Mucosa of stomach (tissue), 1 donor: ENCODE data around the gene MKI67.
"Not testable (repeated sequence)": the region's sequence is repeated elsewhere in the genome, so short reads cannot be mapped to it uniquely, and the experiment has no call there.

Experiments used
- H3K27me3 ChIP-seq: one replicate; pipeline ENCODE4 v1.7.0; 2013; ENCODE audit warnings: mild to moderate bottlenecking, low read length; ENCODE audit not compliant: control insufficient read depth, insufficient read depth
- H3K36me3 ChIP-seq: one replicate; pipeline ENCODE4 v1.7.0; 2013; ENCODE audit warnings: low read length; ENCODE audit not compliant: control insufficient read depth, insufficient read depth
- H3K4me1 ChIP-seq: one replicate; pipeline ENCODE4 v1.7.0; 2013; ENCODE audit warnings: mild to moderate bottlenecking, low read length; ENCODE audit not compliant: control insufficient read depth, insufficient read depth
- H3K4me3 ChIP-seq: one replicate; pipeline ENCODE4 v1.7.0; 2013; ENCODE audit warnings: low read length
- H3K9ac ChIP-seq: one replicate; pipeline ENCODE4 v1.7.0; 2013; ENCODE audit warnings: mild to moderate bottlenecking, low read length, moderate library complexity
- H3K9me3 ChIP-seq: one replicate; pipeline ENCODE4 v1.7.0; 2013; ENCODE audit warnings: mild to moderate bottlenecking, low read length, moderate library complexity; ENCODE audit not compliant: control insufficient read depth
- donor health status: Pancreatic carcinoma.

MKI67 gene

DNA sequence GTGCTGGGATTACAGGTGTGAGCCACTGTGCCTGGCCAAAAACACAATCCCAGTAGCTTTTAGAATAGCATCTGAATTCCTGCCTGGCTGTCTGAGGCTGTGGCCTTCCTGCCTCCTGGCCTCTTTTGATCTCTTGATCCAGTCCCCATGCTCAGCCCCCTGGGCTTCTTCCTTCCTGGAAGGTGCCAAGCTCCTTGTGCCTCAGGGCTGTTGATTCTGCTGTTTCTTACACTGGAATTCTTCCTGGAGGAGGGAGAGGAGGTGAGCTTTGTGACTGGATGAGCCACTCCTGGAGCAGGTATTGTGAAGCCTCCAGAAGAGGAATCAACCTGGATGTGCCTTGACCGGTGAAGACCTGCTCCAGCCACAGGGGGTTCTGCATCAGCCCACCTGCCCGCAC, 17.3 kb upstream of the MKI67 start:
- Histone ChIP-seq H3K9ac (no peak overlapping the region), H3K9me3 (no peaks in the 10 kb centered on the region), H3K4me1 (no peaks in the 10 kb centered on the region), H3K36me3 (no peaks in the 10 kb centered on the region), H3K4me3 (no peak overlapping the region), H3K27me3 (no peaks in the 10 kb centered on the region)

DNA sequence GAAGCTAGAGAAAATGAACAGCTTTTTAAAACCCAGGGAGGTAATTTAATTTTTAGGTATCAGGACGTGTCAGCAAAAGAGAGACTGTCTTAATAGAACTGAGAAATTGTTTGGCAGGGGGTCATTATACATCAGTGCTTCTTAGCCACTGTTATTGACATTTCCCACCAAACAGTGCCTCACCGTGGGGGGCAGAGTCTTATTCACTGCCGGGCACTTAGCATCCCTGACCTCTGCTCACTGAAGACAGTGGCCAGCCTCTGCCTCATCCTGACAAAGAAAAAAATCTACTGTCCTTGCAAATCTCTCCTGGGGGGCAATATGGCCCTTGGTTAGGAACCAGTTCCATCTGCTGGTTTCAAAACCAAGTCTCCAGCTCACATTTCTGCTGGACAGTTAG, 14.2 kb upstream of the MKI67 start:
- H3K9ac ChIP-seq, result no peak overlapping the region
- H3K4me3 ChIP-seq, result no peak overlapping the region
- peaks cover 3% of the 10 kb centered on the region for H3K27me3 ChIP-seq
- no peaks in the 10 kb centered on the region for H3K4me1 ChIP-seq
- no peaks in the 10 kb centered on the region for H3K9me3 ChIP-seq
- H3K36me3 ChIP-seq, result no peaks in the 10 kb centered on the region

DNA sequence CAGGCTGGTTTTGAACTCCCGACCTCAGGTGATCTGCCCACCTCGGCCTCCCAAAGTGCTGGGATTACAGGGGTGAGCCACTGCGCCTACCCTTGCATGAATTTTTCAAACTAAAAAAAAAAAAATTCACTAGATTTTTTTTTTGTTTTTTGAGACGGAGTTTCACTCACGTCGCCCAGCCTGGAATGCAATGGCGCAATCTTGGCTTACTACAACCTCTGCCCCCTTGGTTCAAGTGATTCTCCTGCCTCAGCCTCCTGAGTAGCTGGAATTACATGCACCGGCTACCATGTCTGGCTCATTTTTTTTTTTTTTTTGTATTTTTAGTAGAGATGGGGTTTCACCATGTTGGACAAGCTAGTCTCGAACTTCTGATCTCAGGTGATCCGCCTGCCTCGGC, 12.2 kb upstream of the MKI67 start:
- H3K9ac ChIP-seq, H3K36me3 ChIP-seq, H3K27me3 ChIP-seq, H3K4me1 ChIP-seq, H3K4me3 ChIP-seq, H3K9me3 ChIP-seq: not testable (repeated sequence)

GRCh38 chr10:128137877-128138276, 11.7 kb upstream of the MKI67 start:
- Histone ChIP-seq H3K9ac (no peak overlapping the region), H3K27me3 (peaks cover 3% of the 10 kb centered on the region), H3K4me1 (no peaks in the 10 kb centered on the region), H3K9me3 (no peaks in the 10 kb centered on the region), H3K36me3 (no peaks in the 10 kb centered on the region), H3K4me3 (no peak overlapping the region)

GRCh38 chr10:128130051-128130450, 3.8 kb upstream of the MKI67 start:
- Histone ChIP-seq H3K4me3 (no peak overlapping the region), H3K27me3 (no peaks in the 10 kb centered on the region), H3K4me1 (no peaks in the 10 kb centered on the region), H3K9ac (no peak overlapping the region), H3K36me3 (no peaks in the 10 kb centered on the region), H3K9me3 (no peaks in the 10 kb centered on the region)

GRCh38 chr10:128128582-128128981, 2.4 kb upstream of the MKI67 start:
- no peak overlapping the region for H3K4me3 ChIP-seq
- no peaks in the 10 kb centered on the region for H3K36me3 ChIP-seq
- H3K27me3 ChIP-seq, result peaks cover 5% of the 10 kb centered on the region
- H3K9ac ChIP-seq, result no peak overlapping the region
- no peaks in the 10 kb centered on the region for H3K9me3 ChIP-seq
- no peaks in the 10 kb centered on the region for H3K4me1 ChIP-seq

GRCh38 chr10:128125416-128125943, 743 bp downstream of the MKI67 start:
- Histone ChIP-seq H3K36me3 (no peaks in the 10 kb centered on the region), H3K4me3 (peak overlapping the region; percentile 52)

GRCh38 chr10:128124813-128125403, 1.3 kb downstream of the MKI67 start:
- no peak overlapping the region for H3K9ac ChIP-seq
- no peaks in the 10 kb centered on the region for H3K4me1 ChIP-seq
- H3K9me3 ChIP-seq, result no peaks in the 10 kb centered on the region
- H3K36me3 ChIP-seq, result no peaks in the 10 kb centered on the region
- H3K4me3 ChIP-seq, result no peak overlapping the region
- H3K27me3 ChIP-seq, result peaks cover 5% of the 10 kb centered on the region

More at GRCh38 chr10:128125416-128125943, 743 bp downstream of the MKI67 start:
- peaks cover 5% of the 10 kb centered on the region for H3K27me3 ChIP-seq
- H3K9me3 ChIP-seq, result no peaks in the 10 kb centered on the region
- H3K9ac ChIP-seq, result peak overlapping the region; percentile 56
- no peaks in the 10 kb centered on the region for H3K4me1 ChIP-seq

DNA sequence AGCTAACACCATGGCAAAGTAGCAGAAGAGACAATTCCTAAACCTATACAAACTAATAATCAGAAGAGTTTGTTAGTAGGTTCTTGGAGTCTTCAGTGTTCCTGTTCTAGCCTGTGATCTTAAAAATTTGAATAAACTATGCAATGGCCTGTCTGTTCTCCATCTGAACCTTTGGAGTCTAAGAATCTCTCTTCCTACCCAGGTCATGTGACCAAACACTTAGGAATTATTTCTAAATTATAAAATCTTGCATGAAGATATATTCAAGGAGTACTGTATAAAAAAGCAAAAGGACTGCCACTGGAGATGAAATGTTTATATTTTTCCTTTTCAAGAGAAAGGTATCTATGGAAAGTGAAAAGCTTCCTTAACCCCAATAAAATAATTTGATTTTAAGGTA, 2.4 kb downstream of the MKI67 start:
- no peaks in the 10 kb centered on the region for H3K9me3 ChIP-seq
- H3K4me1 ChIP-seq, result no peaks in the 10 kb centered on the region
- no peak overlapping the region for H3K9ac ChIP-seq
- no peak overlapping the region for H3K4me3 ChIP-seq
- H3K27me3 ChIP-seq, result peaks cover 5% of the 10 kb centered on the region
- no peaks in the 10 kb centered on the region for H3K36me3 ChIP-seq

- Histone ChIP-seq H3K4me3 (no peak overlapping the region), H3K4me1 (no peaks in the 10 kb centered on the region), H3K27me3 (peaks cover 5% of the 10 kb centered on the region), H3K9me3 (no peaks in the 10 kb centered on the region), H3K9ac (no peak overlapping the region), H3K36me3 (no peaks in the 10 kb centered on the region)
These were observed 3.3 kb downstream of the MKI67 start for GRCh38 chr10:128122931-128123330.

DNA sequence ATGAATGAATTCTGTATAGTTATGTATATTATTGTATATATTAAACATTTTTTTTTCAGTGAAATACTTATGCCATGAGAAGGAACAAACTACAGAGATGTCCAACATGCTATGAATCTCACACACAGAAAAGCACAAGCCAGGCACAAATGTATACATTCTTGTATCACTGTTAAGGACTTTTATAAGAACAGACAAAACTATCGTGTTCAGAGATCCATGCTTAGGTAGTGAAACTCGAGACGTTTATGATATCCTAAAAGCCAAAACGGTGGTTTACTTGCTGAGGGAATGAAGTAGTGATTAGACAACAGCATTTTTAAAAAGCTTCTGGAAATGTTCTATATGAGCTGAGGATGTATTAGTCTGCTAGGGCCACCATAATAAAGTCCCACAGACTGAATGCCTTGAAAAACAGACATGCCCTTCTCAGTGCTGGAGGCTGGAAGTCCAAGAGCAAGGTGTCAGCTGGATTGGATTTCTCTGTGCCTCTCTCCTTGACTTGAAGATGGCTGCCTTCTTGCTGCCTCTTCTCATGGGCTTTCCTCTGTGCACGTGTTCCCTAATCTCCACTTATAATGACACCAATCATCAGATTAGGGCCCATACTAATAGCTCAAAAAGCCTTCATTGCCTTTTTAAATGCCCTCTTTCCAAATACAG, 4.3 kb downstream of the MKI67 start:
- Histone ChIP-seq H3K27me3 (peaks cover 5% of the 10 kb centered on the region), H3K4me1 (no peaks in the 10 kb centered on the region), H3K9me3 (no peaks in the 10 kb centered on the region), H3K4me3 (no peak overlapping the region), H3K9ac (no peak overlapping the region), H3K36me3 (no peaks in the 10 kb centered on the region)

- Histone ChIP-seq H3K4me3 (no peak overlapping the region), H3K4me1 (no peaks in the 10 kb centered on the region), H3K9ac (no peak overlapping the region), H3K27me3 (no peaks in the 10 kb centered on the region), H3K36me3 (no peaks in the 10 kb centered on the region), H3K9me3 (no peaks in the 10 kb centered on the region)
These were observed 9.2 kb downstream of the MKI67 start for GRCh38 chr10:128116851-128117615.
